Adrenal gland (tissue), 12 donors: ENCODE data around the gene PLD3. TPM values are rescaled to one million over a fixed set of nuclear protein-coding genes. Genes with fewer than 3 reads are reported as not detected.

Experiments used
- DNase-seq, 7 donors: peaks; one replicate each; pipeline ENCODE4 v3.0.0-alpha.2; 2019 to 2020
- H3K27ac ChIP-seq, 5 donors: fragments of 200-600 bp; sonication (generic) in 4 of 5; 1 replicate in 3 of 5; 2 replicates in 2 of 5; pipeline versions ENCODE4 v1.5.1 to v1.8.0; 2016 to 2020; ENCODE audit warnings: mild to moderate bottlenecking in 1 of 5
- H3K27me3 ChIP-seq: fragments of 200-600 bp; 2 replicates; pipeline ENCODE4 v1.8.0; 2021
- H3K36me3 ChIP-seq, 2 donors: fragments of 200-600 bp; replicated peaks in 1 of 2; 1 replicate in 1 of 2; 2 replicates in 1 of 2; pipeline versions ENCODE4 v1.5.1 to v1.8.0; 2018 to 2022
- H3K4me1 ChIP-seq, 2 donors: fragments of 200-600 bp; replicated peaks in 1 of 2; 1 replicate in 1 of 2; 2 replicates in 1 of 2; pipeline versions ENCODE4 v1.5.1 to v1.8.0; 2018 to 2021
- H3K4me3 ChIP-seq, 4 donors: fragments of 200-600 bp; sonication (generic) in 3 of 4; one replicate each; pipeline ENCODE4 v1.5.1; 2016 to 2018
- H3K9me3 ChIP-seq, 3 donors: fragments of 200-600 bp; sonication (generic) in 1 of 3; replicated peaks in 1 of 3; 1 replicate in 2 of 3; 2 replicates in 1 of 3; pipeline versions ENCODE4 v1.5.1 to v1.8.0; 2016 to 2021
- POLR2A ChIP-seq, 2 donors: fragments of 450-650 bp; IDR thresholded peaks; one replicate each; pipeline ENCODE4 v1.6.1; 2017; ENCODE audit warnings: antibody characterized with exemption in 2 of 2, mild to moderate bottlenecking in 2 of 2, moderate library complexity in 1 of 2
- WGBS, 4 donors: extraction: QIAGEN DNeasy Blood & Tissue Kit in 2 of 4; methylation state at CpG; one replicate each; pipeline versions ENCODE4 v1.1.5 to v1.1.7; 2013 to 2017; 5-methylcytosine and 5-hydroxymethylcytosine counted together
- intact Hi-C, 2 donors: fragments of 100-400 bp; cut with DNase I; formaldehyde crosslinking; loops; one replicate each; pipeline versions ENCODE4 v1.14.1 to v1.15.0; 2022 to 2023
- polyA plus RNA-seq, 3 donors: library from polyadenylated mRNA; stranded (reverse); fragments of 200-250 nt in 2 of 3; fragments of 350-450 nt in 1 of 3; fragmentation: Illumina TruSeq in 1 of 3; extraction: RNeasy Lipid Tissue Mini Kit (QIAGEN cat#74804) in 1 of 3; gene quantifications; one replicate each; pipeline ENCODE4 v1.2.3, GENCODE V29; 2013 to 2014
- total RNA-seq, 9 donors: library from RNA; depleted of rRNA in 4 of 9; stranded (reverse); fragments of >200 nt in 4 of 9; fragments of 120-200 nt in 1 of 9; fragmentation: NEBNext Ultra II Directional in 1 of 9; extraction: Animal tissue kit (Norgen Biotek cat#: 25700) in 1 of 9; gene quantifications; one replicate each; pipeline versions ENCODE4 v1.1.0 to v1.2.4, GENCODE V29; 2013 to 2023
- TF ChIP-seq, protein P1 (sequence below), 6 experiments: fragments of 450-650 bp in 4 of 6; fragments of 200-600 bp in 2 of 6; sonication (generic) in 1 of 6; IDR thresholded peaks; 1 replicate in 5 of 6; 2 replicates in 1 of 6; pipeline versions ENCODE4 v1.5.1 to v1.8.0; 2016 to 2021; ENCODE audit warnings: antibody characterized with exemption in 6 of 6, mild to moderate bottlenecking in 2 of 6, moderate library complexity in 1 of 6
- donor health status: healthy with polysubstance abuse.
- donor health status: Bipolar disorder and iron deficiency.
- donor health status: DM: yes; HTN: yes; CAD: no.
- donor health status: DM: no; HTN: no; CAD: no.
- donor health status: DM: no; HTN: no; CAD: no.
- donor health status: DM: yes; HTN: yes; CAD: no.

Gene PLD3
- total and polyA plus RNA-seq, 12 donors = 170 to 1,019 (median 415) TPM

DNA sequence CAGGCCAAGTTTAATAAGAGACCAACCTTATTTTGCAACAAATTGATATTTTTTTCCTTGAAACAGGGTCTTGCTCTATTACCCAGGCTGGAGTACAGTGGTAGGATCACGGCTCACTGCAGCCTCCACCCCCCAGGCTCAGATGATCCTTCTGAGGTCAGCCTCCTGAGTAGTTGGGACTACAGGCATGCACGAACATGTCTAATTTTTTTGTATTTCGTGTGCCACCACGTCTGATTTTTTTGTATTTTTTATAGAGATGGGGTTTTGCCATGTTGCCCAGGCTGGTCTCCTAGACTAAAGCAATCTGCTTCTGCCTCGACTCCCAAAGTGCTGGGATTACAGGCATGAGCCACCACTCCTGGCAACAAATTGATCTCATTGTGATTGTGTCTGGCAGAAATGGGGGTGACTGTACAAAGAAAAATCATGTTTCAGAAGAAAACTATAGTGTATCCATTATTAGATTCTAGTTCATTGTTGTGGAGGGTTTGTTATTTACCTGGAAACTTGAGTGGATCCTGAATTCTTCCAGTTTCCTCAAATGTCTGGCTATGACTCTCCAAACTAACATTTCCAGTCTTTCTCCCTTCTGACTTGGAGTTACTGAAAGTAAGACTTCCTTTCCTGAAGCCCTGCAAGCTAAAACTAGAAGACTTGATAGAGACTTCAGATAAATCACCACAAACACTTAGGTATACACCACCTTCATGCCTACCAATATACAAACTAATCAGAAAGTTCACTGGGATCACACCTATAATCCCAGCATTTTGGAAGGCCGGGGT lies 46.1 kb upstream of the PLD3 start:
- DNase-seq = no peak
- intact Hi-C loops = loop anchor here in 1 of 2 donors (10.0 kb wide), 1 partner anchor 72 kb away; no protein-coding TSS in a partner anchor
- 86 to 91% (median 87%) methylated on average over 6 of the region's 6 CpGs for WGBS, 4 donors
- no peak overlapping the region for H3K27ac ChIP-seq
- H3K9me3 ChIP-seq = no peaks in the 10 kb centered on the region
- TF ChIP-seq POLR2A (IDR thresholded peaks at IDR 0.05) = no peak
- TF ChIP-seq, protein P1, sequence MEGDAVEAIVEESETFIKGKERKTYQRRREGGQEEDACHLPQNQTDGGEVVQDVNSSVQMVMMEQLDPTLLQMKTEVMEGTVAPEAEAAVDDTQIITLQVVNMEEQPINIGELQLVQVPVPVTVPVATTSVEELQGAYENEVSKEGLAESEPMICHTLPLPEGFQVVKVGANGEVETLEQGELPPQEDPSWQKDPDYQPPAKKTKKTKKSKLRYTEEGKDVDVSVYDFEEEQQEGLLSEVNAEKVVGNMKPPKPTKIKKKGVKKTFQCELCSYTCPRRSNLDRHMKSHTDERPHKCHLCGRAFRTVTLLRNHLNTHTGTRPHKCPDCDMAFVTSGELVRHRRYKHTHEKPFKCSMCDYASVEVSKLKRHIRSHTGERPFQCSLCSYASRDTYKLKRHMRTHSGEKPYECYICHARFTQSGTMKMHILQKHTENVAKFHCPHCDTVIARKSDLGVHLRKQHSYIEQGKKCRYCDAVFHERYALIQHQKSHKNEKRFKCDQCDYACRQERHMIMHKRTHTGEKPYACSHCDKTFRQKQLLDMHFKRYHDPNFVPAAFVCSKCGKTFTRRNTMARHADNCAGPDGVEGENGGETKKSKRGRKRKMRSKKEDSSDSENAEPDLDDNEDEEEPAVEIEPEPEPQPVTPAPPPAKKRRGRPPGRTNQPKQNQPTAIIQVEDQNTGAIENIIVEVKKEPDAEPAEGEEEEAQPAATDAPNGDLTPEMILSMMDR (IDR thresholded peaks at IDR 0.05) = no peak
- H3K4me3 ChIP-seq = no peak overlapping the region
- no peaks in the 10 kb centered on the region for H3K36me3 ChIP-seq
- H3K4me1 ChIP-seq = peaks cover 0 to 7% of the 10 kb centered on the region in 2 donors
- H3K27me3 ChIP-seq = no peaks in the 10 kb centered on the region

DNA sequence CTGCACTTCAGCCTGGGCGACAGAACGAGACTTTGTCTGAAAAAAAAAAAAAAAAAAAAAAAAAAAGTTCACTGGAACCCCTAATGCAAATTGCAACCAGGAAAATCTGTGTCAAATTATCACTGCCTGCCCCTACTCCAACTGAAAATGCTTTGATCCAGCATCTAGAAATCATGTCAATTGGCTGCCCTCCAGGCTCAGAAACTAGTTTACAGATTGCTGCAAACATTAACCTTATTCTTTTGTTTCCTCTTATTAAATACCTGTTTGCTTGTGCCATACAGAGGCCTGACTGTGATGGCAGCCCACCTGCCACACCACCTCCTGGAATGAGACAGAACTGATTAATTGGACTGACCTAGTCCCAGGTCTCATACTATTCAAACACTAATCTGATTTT lies 44.7 kb upstream of the PLD3 start:
- H3K4me1 ChIP-seq = no peaks in the 10 kb centered on the region
- no peaks in the 10 kb centered on the region for H3K36me3 ChIP-seq
- no peak overlapping the region for H3K4me3 ChIP-seq
- TF ChIP-seq, protein P1 (IDR thresholded peaks at IDR 0.05) = no peak
- TF ChIP-seq POLR2A (IDR thresholded peaks at IDR 0.05) = no peak
- no peaks in the 10 kb centered on the region for H3K27me3 ChIP-seq
- intact Hi-C loops = loop anchor here in 1 of 2 donors (10.0 kb wide), 1 partner anchor 71 kb away; no protein-coding TSS in a partner anchor
- no peaks in the 10 kb centered on the region for H3K9me3 ChIP-seq
- no peak overlapping the region for H3K27ac ChIP-seq
- no peak for DNase-seq
- 76 to 88% (median 85%) methylated on average over 2 of the region's 2 CpGs for WGBS, 4 donors

DNA sequence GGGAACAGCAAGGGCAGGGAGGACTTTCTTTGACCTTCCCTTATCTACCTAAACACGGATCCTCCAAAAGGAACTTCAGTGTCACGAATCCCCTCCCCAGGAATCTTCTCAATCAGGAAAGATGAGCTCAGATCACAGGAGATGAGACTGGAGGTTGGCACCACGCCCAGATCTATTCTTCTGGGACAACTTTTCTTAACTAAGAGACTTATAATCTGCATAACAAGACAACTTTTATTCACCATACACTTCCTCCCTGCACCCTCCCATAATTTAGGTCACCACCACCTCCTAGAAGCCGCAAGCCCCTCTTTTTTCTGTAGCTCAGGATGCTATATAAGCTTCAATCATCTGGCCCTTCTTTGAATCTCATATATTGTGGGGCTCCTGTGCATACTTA lies 44.2 kb upstream of the PLD3 start:
- Histone ChIP-seq H3K36me3 (no peaks in the 10 kb centered on the region), H3K4me3 (no peak overlapping the region), H3K4me1 (no peaks in the 10 kb centered on the region), H3K9me3 (no peaks in the 10 kb centered on the region), H3K27me3 (no peaks in the 10 kb centered on the region), H3K27ac (no peak overlapping the region)
- intact Hi-C loops = loop anchor here in 1 of 2 donors (10.0 kb wide), 1 partner anchor 70 kb away; no protein-coding TSS in a partner anchor
- TF ChIP-seq POLR2A (IDR thresholded peaks at IDR 0.05) = no peak
- TF ChIP-seq, protein P1 (IDR thresholded peaks at IDR 0.05) = no peak
- WGBS, 4 donors = 52 to 62% (median 58%) methylated on average over 4 of the region's 4 CpGs
- DNase-seq = peak in 1 of 7 donors; percentile 32

DNA sequence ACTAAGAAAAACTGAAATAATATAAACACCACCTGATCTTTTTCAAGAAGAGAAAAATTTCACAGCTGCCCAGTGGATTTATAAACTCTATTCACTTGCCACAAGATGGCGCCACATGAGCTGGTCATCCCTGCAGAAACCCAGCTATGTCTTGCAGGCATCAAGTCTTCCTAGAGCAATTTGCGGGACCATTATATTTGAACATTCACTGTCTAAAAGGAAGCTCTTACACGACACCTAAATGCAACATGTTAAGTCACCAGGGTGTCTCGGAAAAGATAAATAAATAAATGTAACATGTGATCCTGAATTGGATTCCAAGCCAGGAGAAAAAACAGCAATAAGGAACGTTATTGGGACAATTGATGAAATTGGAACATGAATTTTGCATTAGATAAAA lies 43.1 kb upstream of the PLD3 start:
- TF ChIP-seq POLR2A (IDR thresholded peaks at IDR 0.05) = no peak
- TF ChIP-seq, protein P1 (IDR thresholded peaks at IDR 0.05) = peak; percentile 68 to 84 (median 74)
- intact Hi-C loops = loop anchor here in 1 of 2 donors (10.0 kb wide), 1 partner anchor 69 kb away; no protein-coding TSS in a partner anchor
- H3K27ac ChIP-seq = no peak overlapping the region
- DNase-seq = peak; percentile 78 to 90 (median 84)
- 2 to 8% (median 6%) methylated on average over 5 of the region's 5 CpGs for WGBS, 4 donors
- no peaks in the 10 kb centered on the region for H3K4me1 ChIP-seq
- no peaks in the 10 kb centered on the region for H3K9me3 ChIP-seq
- no peaks in the 10 kb centered on the region for H3K27me3 ChIP-seq
- H3K36me3 ChIP-seq = no peaks in the 10 kb centered on the region
- no peak overlapping the region for H3K4me3 ChIP-seq
